SK-N-SH treated with all-trans-retinoic acid at 6 μM for 48 hours (cell line): ENCODE results near the gene SGF29.

Source experiments
- ATAC-seq: fragments of 200-7000 bp; cut with Tn5 transposase; 3 replicates; pipeline ENCODE4 v1.9.1; 2020; ENCODE audit warnings: mild to moderate bottlenecking, moderate library complexity
- ARNTL ChIP-seq: fragments of 450-650 bp; formaldehyde crosslinking; IDR thresholded peaks from 2 replicates; pipeline ENCODE4 v1.5.0; 2020; ENCODE audit warnings: low read depth, mild to moderate bottlenecking, moderate library complexity, borderline replicate concordance
- BACH2 ChIP-seq: fragments of 250-450 bp; sonication (Bioruptor Pico); IDR thresholded peaks from 2 replicates; pipeline ENCODE4 v1.9.0; 2021; ENCODE audit warnings: mild to moderate bottlenecking, borderline replicate concordance
- CSDC2 ChIP-seq: fragments of 250-450 bp; sonication (Bioruptor Pico); IDR thresholded peaks from 2 replicates; pipeline ENCODE4 v1.5.0; 2020; ENCODE audit warnings: mild to moderate bottlenecking, moderate library complexity
- CSRNP3 ChIP-seq: fragments of 250-450 bp; sonication (Bioruptor Pico); IDR thresholded peaks from 2 replicates; pipeline ENCODE4 v1.5.1; 2021; ENCODE audit warnings: mild to moderate bottlenecking, moderate library complexity
- ESRRG ChIP-seq: fragments of 250-450 bp; sonication (Bioruptor Pico); IDR thresholded peaks from 2 replicates; pipeline ENCODE4 v1.6.1; 2021; ENCODE audit warnings: mild to moderate bottlenecking
- GLIS3 ChIP-seq: fragments of 250-450 bp; sonication (Bioruptor Pico); IDR thresholded peaks from 2 replicates; pipeline ENCODE4 v1.5.0; 2020; ENCODE audit warnings: mild to moderate bottlenecking, moderate library complexity
- ISL1 ChIP-seq: fragments of 250-450 bp; sonication (Bioruptor Pico); IDR thresholded peaks from 2 replicates; pipeline ENCODE4 v2.1.2; 2022; ENCODE audit warnings: mild to moderate bottlenecking, moderate library complexity
- OSR1 ChIP-seq: fragments of 250-450 bp; sonication (Bioruptor Pico); IDR thresholded peaks from 2 replicates; pipeline ENCODE4 v1.8.0; 2022; ENCODE audit warnings: moderate library complexity, mild to moderate bottlenecking, inconsistent platforms
- POU6F1 ChIP-seq: fragments of 250-450 bp; sonication (Bioruptor Pico); IDR thresholded peaks from 2 replicates; pipeline ENCODE4 v1.8.0; 2021; ENCODE audit warnings: low read depth, mild to moderate bottlenecking, moderate library complexity, borderline replicate concordance
- RARB ChIP-seq: fragments of 250-450 bp; sonication (Bioruptor Pico); IDR thresholded peaks from 2 replicates; pipeline ENCODE4 v1.8.0; 2021; ENCODE audit warnings: mild to moderate bottlenecking, moderate library complexity
- SNAI2 ChIP-seq: fragments of 250-450 bp; sonication (Bioruptor Pico); IDR thresholded peaks from 2 replicates; pipeline ENCODE4 v1.5.0; 2020; ENCODE audit warnings: mild to moderate bottlenecking, moderate library complexity
- TCF4 ChIP-seq: fragments of 250-450 bp; sonication (Bioruptor Pico); IDR thresholded peaks from 2 replicates; pipeline ENCODE4 v1.8.0; 2021; ENCODE audit warnings: mild to moderate bottlenecking, moderate library complexity, borderline replicate concordance
- TOX ChIP-seq: fragments of 250-450 bp; sonication (Bioruptor Pico); IDR thresholded peaks from 2 replicates; pipeline ENCODE4 v1.8.0; 2021; ENCODE audit warnings: mild to moderate bottlenecking, moderate library complexity, borderline replicate concordance
- TSHZ2 ChIP-seq: fragments of 250-450 bp; sonication (Bioruptor Pico); IDR thresholded peaks from 2 replicates; pipeline ENCODE4 v1.5.0; 2020; ENCODE audit warnings: mild to moderate bottlenecking, moderate library complexity
- ZC3H10 ChIP-seq: fragments of 250-450 bp; sonication (Bioruptor Pico); IDR thresholded peaks from 2 replicates; pipeline ENCODE4 v1.5.1; 2021; ENCODE audit warnings: mild to moderate bottlenecking, moderate library complexity
- ZFP3 ChIP-seq: fragments of 250-450 bp; sonication (Bioruptor Pico); IDR thresholded peaks from 2 replicates; pipeline ENCODE4 v1.5.0; 2020; ENCODE audit warnings: mild to moderate bottlenecking, moderate library complexity
- ZFP30 ChIP-seq: fragments of 450-650 bp; formaldehyde crosslinking; IDR thresholded peaks from 2 replicates; pipeline ENCODE4 v1.5.0; 2022; ENCODE audit warnings: mild to moderate bottlenecking, moderate library complexity
- ZNF565 ChIP-seq: fragments of 450-650 bp; formaldehyde crosslinking; conservative IDR thresholded peaks from 2 replicates; pipeline ENCODE4 v1.5.0; 2020; ENCODE audit warnings: low read depth, mild to moderate bottlenecking, moderate library complexity
- ZNF70 ChIP-seq: fragments of 450-650 bp; formaldehyde crosslinking; IDR thresholded peaks from 2 replicates; pipeline ENCODE4 v1.5.0; 2020; ENCODE audit warnings: mild to moderate bottlenecking, moderate library complexity
- ZNF8 ChIP-seq: fragments of 450-650 bp; formaldehyde crosslinking; IDR thresholded peaks from 2 replicates; pipeline ENCODE4 v1.5.0; 2020; ENCODE audit warnings: mild to moderate bottlenecking, moderate library complexity
- TF ChIP-seq, protein P1 (sequence below): fragments of 250-450 bp; sonication (Bioruptor Pico); IDR thresholded peaks from 2 replicates; pipeline ENCODE4 v1.8.0; 2020; ENCODE audit warnings: mild to moderate bottlenecking, moderate library complexity, borderline replicate concordance
- TF ChIP-seq, protein P2 (sequence below): fragments of 250-450 bp; sonication (Bioruptor Pico); IDR thresholded peaks from 2 replicates; pipeline ENCODE4 v1.5.1; 2020; ENCODE audit warnings: low read depth, mild to moderate bottlenecking, moderate library complexity

SGF29 gene

DNA sequence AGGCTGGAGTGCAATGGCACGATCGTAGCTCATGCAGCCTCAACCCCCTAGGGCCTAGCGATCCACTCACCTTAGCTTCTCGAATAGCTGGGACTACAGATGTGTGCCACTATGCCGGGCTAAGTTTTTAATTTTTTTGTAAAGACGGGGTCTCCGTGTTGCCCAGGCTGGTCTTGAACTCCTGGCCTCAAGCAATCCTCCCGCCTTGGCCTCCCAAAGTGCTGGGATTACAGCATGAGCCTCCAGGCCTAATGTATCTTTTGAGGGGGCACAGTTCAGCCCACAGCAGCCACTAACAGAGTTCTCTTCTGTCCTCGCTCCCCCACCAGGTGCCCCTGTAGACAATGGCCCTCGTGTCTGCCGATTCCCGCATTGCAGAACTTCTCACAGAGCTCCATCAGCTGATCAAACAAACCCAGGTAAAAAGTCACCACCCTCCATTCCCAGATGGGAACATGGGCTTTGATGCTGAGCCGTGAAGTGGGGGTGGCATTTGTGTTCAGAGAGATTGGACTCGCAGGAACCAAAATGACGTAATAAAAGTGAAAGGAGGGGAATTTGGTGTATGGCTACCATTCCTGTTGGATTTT is 27.1 kb downstream of the SGF29 start:
- ATAC-seq: no peak
- TF ChIP-seq OSR1: no peak
- no peak for TF ChIP-seq TOX (CRISPR knock-in tag)
- no peak for TF ChIP-seq TSHZ2 (CRISPR knock-in tag)
- no peak for TF ChIP-seq BACH2 (CRISPR knock-in tag)
- TF ChIP-seq ESRRG (CRISPR knock-in tag): no peak
- no peak for TF ChIP-seq ZFP3 (CRISPR knock-in tag)
- TF ChIP-seq ISL1: no peak
- TF ChIP-seq, protein P1, sequence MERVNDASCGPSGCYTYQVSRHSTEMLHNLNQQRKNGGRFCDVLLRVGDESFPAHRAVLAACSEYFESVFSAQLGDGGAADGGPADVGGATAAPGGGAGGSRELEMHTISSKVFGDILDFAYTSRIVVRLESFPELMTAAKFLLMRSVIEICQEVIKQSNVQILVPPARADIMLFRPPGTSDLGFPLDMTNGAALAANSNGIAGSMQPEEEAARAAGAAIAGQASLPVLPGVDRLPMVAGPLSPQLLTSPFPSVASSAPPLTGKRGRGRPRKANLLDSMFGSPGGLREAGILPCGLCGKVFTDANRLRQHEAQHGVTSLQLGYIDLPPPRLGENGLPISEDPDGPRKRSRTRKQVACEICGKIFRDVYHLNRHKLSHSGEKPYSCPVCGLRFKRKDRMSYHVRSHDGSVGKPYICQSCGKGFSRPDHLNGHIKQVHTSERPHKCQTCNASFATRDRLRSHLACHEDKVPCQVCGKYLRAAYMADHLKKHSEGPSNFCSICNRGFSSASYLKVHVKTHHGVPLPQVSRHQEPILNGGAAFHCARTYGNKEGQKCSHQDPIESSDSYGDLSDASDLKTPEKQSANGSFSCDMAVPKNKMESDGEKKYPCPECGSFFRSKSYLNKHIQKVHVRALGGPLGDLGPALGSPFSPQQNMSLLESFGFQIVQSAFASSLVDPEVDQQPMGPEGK (CRISPR knock-in tag): no peak
- TF ChIP-seq RARB (CRISPR knock-in tag): no peak
- no peak for TF ChIP-seq GLIS3 (CRISPR knock-in tag)
- TF ChIP-seq ARNTL (CRISPR knock-in tag): no peak
- TF ChIP-seq POU6F1 (CRISPR knock-in tag): no peak
- TF ChIP-seq ZNF8 (CRISPR knock-in tag): no peak
- TF ChIP-seq TCF4 (CRISPR knock-in tag): no peak
- TF ChIP-seq ZNF70 (CRISPR knock-in tag): no peak
- no peak for TF ChIP-seq ZNF565
- TF ChIP-seq SNAI2: no peak
- TF ChIP-seq ZFP30 (CRISPR knock-in tag): no peak
- no peak for TF ChIP-seq CSRNP3 (CRISPR knock-in tag)

- no peak for ATAC-seq
- TF ChIP-seq POU6F1 (CRISPR knock-in tag) (no peak), ZFP3 (CRISPR knock-in tag) (no peak), ZNF565 (no peak), TSHZ2 (CRISPR knock-in tag) (no peak), ZNF8 (CRISPR knock-in tag) (no peak), ZC3H10 (CRISPR knock-in tag) (no peak), OSR1 (no peak), ARNTL (CRISPR knock-in tag) (no peak), SNAI2 (no peak), TOX (CRISPR knock-in tag) (no peak), CSDC2 (CRISPR knock-in tag) (no peak), ZNF70 (CRISPR knock-in tag) (no peak), ISL1 (no peak)
- TF ChIP-seq, protein P2, sequence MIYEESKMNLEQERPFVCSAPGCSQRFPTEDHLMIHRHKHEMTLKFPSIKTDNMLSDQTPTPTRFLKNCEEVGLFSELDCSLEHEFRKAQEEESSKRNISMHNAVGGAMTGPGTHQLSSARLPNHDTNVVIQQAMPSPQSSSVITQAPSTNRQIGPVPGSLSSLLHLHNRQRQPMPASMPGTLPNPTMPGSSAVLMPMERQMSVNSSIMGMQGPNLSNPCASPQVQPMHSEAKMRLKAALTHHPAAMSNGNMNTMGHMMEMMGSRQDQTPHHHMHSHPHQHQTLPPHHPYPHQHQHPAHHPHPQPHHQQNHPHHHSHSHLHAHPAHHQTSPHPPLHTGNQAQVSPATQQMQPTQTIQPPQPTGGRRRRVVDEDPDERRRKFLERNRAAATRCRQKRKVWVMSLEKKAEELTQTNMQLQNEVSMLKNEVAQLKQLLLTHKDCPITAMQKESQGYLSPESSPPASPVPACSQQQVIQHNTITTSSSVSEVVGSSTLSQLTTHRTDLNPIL (CRISPR knock-in tag): no peak
Measured at GRCh38 chr16:28585674-28586073, 32.0 kb downstream of the SGF29 start.
